HG03064 (cell line): ENCODE measurements around the gene CRYBG2.

Experiments
- ATAC-seq: cut with Tn5 transposase; IDR thresholded peaks from one replicate; pipeline ENCODE4 v1.9.1; 2021; ENCODE audit warnings: low read depth; ENCODE audit not compliant: unreplicated experiment

CRYBG2 gene

GRCh38 chr1:26283871-26284596 lies 69.9 kb downstream of the CRYBG2 start:
- ATAC-seq = no peak

- no peak for ATAC-seq
Observed at GRCh38 chr1:26283279-26283853, 70.6 kb downstream of the CRYBG2 start.

GRCh38 chr1:26282401-26282918 lies 71.5 kb downstream of the CRYBG2 start:
- no peak for ATAC-seq

- no peak for ATAC-seq
Observed at GRCh38 chr1:26281971-26282370, 72.0 kb downstream of the CRYBG2 start.

GRCh38 chr1:26281091-26281958 lies 72.6 kb downstream of the CRYBG2 start:
- no peak for ATAC-seq

GRCh38 chr1:26280333-26281042 lies 73.4 kb downstream of the CRYBG2 start:
- ATAC-seq = no peak

- ATAC-seq = peak; percentile 54
Observed at GRCh38 chr1:26279456-26280332, 74.2 kb downstream of the CRYBG2 start, which contains the start of gene SH3BGRL3. Gene SH3BGRL3, plus strand, starts transcription at chr1:26280086. Its CDS starts 70 bp downstream, at chr1:26280156.

- no peak for ATAC-seq
Observed at GRCh38 chr1:26278724-26279455, 75.0 kb downstream of the CRYBG2 start.

GRCh38 chr1:26278303-26278702 lies 75.6 kb downstream of the CRYBG2 start:
- no peak for ATAC-seq

GRCh38 chr1:26277719-26278118 lies 76.2 kb downstream of the CRYBG2 start:
- no peak for ATAC-seq

- ATAC-seq = no peak
Observed at GRCh38 chr1:26277261-26277661, 76.7 kb downstream of the CRYBG2 start.

GRCh38 chr1:26276432-26276838 lies 77.5 kb downstream of the CRYBG2 start:
- ATAC-seq = no peak

GRCh38 chr1:26275580-26276431 lies 78.1 kb downstream of the CRYBG2 start:
- ATAC-seq = no peak

- ATAC-seq = no peak
Observed at GRCh38 chr1:26274801-26275425, 79.0 kb downstream of the CRYBG2 start.
